Lung microvascular endothelial cell (primary cell): ENCODE results near the gene CMPK1. TPM values are rescaled to one million over a fixed set of nuclear protein-coding genes. Genes with fewer than 3 reads are reported as not detected.

Experiments
- DNase-seq, 2 donors: peaks; one replicate each; pipeline versions ENCODE4 v3.0.0 to v3.0.0-alpha.2; 2010; ENCODE audit warnings: low read depth in 2 of 2
- total RNA-seq: library from RNA; depleted of rRNA; stranded (reverse); fragments of >200 nt; gene quantifications from 2 replicates; pipeline ENCODE4 v1.2.1, GENCODE V29; 2014

CMPK1 gene
- total RNA-seq, 1 donor from 2014 or later = 80.2 TPM

DNA sequence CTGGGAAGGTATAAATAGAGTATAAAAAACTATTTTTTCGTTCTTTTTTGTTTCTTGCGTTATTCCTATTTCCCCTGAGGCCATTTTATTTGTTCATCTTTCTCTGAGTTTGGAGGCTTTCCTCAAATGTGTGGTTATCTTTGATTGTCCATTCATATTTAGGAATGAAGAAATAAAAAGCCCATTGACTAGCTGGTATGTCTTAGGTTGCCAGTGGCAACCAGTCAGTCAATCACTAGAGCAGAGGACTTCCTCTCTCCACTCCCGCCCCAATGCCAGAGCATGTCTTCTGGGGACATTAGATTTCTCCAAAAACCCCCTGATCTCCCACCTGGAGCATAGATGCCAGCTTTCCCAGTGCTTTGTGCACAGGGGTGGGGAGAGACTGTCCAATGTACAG lies 61.8 kb downstream of the CMPK1 start:
- DNase-seq = no peak

DNA sequence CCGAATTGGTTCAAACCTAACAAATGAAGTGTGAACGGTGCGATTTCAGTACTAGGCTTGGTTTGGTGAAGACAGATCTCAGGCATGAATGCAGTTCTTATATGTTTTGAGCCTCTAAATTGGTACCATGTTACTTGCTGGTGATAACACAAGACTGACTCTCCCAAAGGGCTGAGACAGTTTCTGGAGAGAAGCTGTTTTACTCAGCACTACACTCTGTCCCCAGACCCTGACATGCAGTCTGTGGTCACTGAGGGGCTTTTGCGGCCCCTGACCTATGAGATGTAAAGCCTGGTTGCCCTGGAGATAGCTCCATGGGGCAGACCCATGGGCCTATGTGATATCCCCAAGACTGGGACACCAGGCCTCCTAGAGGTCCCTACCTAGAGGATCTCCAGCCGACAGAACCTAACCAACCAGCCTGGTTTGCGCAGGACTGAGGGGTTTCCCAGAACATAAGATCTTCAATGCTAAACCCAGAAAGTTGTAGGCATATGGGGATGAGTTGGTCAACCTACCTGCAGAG lies 63.1 kb downstream of the CMPK1 start:
- DNase-seq = no peak

DNA sequence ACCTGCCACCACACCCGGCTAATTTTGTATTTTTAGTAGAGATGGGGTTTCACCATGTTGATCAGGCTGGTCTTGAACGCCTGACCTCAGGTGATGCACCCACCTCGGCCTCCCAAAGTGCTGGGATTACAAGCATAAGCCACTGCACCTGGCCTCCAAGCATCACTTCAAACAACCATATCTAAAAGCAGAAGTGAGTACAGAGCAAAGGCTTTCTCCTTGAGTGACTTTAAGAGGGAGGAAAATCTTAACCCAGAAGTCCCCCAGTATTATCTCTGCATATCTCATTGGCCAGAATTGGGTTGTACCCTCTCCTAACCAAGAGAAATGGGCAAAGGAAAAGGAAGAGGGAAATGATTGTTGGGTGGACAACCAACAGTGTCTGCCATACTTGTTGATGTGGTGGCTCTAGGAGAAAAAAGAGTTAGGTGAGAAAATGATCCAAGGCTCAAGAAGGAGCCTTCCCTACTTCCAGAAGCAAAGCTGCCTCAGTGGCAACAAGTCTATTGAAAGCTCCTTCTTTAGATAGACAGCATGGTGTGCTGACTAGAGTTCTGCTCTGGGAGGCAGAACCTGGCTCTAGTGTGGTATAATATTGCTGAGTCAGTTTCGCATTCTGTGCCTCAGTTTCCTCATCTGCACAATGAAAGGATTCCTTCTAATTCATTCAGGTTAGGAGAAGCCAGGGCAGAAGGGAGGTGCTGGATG lies 65.7 kb downstream of the CMPK1 start:
- DNase-seq = no peak

DNA sequence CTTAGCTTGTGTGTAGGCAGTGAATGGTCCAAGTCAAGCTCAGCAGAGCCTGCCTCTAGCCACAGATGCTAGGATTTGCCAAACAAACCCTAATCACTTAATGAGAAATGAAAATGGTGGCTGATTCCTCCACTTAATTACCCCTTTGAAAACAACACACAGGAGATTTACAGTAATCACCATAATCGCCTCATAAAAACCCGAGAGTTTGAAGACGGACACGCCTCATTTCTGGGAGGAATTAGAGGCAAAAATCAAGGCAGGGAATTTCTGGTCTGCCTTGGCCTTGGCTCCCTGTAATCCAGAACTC lies 66.2 kb downstream of the CMPK1 start:
- DNase-seq = no peak

DNA sequence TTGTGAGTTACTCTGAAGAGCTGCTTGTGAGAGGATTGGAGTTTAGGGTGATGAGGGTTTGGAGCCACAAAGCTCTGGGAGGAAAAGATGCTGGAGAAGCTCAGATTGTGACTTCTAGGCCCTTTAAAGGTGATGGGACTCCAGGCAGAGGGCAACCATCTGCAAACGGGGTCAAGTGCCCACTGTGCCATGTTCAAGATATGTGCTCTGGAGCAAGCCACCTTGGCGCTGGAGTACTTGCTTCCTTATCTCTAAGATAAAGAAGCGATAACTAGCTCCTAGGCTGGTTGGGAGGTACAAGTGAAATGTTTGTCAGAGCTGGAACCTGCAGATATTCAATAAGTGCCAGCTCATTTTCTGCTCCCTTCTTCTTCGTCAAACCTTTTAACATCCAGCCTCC lies 68.2 kb downstream of the CMPK1 start:
- DNase-seq = no peak

DNA sequence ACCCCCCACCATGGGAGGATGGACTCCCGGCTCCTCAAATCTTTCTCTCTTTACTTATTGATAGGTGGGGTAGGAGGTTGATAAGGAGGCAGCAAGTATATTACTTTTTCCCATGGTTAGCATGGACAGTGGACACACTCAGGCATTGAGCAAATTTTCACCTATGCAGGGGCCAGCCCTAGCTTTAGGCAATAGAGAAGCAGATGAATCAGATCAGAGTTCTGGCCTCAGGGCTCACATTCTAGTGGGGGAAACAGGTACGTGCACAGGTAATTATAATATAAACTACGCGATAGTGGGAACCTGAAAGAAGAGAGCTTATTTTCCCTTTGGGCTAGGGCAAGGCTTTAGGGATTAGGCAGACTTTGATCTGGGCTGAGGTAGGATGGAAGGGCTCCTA lies 69.0 kb downstream of the CMPK1 start:
- DNase-seq = no peak

DNA sequence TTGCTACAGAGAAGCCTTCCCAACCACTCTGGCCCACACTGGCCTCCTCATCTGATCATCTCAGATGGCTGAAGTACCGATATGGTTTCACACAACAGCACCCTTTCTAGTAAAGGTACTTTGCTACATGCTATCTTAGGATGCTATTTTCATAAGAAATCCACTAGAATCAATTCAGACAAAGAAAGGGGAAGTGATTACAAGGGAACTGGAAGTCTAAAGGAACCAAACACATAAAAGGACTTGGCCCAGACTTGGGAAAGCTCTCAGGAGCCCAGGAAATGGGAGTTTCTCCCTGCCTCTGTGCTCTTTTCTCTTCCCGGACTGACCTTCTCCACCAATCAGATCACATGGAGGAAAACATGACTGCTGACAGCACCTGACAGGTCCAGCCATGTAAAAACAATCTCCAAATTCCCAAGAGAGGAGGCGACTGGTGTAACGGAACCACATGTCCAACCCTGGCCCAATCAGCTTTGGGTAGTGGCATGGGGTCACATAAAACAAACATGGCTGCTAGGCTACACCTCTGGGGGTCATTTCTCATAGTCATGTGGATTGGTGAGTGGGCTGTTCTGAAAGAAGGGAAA lies 69.8 kb downstream of the CMPK1 start:
- DNase-seq = no peak

DNA sequence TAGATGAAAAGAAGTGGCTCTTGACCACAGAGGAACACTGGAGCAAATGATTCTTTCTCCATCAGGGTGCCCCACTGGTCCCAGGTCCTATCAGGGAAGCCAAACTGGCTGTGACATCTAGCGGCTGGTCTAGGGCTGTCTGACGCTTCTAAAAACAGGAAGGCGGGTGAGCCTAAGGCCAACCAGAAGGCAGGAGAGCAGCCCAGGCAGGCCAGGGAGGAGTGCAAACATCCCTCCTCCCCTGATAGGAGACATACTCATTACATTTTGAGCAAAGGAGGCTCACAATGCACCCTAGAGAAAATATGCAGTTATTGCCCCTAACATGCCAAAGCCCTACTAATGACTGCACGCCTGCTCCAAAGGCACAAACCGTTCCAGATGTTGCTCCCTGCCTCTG lies 72.1 kb downstream of the CMPK1 start:
- DNase-seq = no peak

DNA sequence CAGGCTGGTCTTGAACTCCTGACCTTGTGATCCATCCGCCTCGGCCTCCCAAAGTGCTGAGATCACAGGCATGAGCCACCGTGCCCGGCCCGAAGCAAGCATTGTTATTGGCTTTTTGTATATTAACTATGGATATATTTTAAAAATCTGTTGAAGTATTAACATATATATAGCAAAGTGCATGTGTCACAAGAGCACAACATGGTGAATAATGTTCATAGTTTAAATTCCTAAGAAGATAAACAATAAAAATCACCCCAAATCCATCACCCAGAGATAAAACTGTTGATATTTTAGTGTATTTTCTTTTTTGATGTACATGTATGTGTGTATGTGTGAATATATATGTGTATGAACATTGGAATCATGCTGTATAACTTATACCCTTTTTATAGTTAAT lies 73.4 kb downstream of the CMPK1 start:
- no peak for DNase-seq

DNA sequence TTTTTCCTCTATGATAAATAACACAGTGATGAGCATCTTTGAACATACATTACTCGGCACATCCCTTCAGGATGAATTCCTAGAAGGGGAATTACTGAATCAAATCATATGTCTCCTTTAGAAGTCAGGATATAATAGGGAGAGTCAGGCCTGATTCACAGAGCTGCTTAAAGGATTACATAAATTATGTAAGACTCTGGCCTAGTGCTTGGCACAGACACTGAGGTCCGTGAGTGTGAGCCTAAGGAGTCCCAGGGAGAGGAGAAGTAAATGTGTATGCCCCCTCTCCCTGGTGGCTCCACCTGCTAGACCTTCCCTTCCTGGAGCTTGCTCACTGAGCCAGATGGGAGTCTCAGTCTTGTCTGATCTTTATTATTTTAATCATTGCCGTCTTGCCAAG lies 73.9 kb downstream of the CMPK1 start:
- no peak for DNase-seq

DNA sequence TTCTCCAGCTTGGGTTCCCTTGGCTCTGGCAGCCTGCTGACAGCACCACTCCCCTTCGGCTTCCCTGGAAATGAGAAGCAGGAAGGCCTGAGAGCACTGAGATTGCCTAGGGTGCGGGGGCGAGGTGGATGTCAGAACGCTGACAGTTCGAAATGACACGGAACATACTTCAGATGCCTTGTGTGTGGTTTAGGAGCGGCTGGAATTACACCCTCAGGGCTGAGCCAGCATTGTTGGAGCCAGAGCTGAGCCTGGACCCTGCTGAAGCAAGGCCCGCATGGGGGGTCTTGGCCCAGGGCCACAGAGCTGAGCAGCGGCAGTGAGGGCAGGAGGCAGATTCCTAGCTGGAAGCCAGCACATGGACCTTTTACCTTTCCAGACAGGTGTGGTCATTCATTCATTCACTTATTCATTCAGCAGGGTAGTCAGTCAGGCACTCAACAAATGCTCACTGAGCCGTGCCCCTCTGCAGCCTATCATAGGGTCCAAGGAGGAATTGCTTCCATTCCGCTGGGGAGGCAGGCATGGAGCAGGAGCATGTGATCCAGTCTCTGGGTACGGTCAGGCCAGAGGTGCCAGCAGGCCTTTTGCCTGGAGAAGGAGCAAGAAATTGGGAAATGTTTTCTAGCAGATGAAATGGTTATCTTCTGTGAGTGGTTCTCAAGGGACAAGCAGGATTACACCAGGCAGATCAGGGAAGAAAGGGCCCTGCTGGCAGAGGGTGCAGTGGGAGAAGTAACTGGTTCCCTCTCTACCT lies 75.9 kb downstream of the CMPK1 start:
- no peak for DNase-seq

DNA sequence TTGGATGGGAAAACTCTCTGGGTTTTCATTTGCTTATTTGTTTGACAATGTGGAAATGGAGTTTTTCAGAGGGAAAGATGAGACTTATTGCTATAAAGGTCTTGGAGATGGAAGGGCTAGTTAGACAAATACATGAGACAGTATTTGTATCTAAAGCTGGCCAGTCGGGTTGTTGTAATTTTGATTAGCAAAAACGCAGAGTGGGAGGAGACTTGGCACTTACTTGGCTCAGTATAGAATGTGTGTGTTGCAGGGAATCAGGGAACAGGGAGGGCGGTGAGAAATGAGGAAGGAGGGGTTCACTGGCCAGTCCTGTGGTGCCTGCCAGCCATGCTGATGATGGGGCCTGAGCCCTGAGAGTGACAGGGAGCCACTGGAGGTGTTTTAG lies 76.5 kb downstream of the CMPK1 start:
- no peak for DNase-seq

DNA sequence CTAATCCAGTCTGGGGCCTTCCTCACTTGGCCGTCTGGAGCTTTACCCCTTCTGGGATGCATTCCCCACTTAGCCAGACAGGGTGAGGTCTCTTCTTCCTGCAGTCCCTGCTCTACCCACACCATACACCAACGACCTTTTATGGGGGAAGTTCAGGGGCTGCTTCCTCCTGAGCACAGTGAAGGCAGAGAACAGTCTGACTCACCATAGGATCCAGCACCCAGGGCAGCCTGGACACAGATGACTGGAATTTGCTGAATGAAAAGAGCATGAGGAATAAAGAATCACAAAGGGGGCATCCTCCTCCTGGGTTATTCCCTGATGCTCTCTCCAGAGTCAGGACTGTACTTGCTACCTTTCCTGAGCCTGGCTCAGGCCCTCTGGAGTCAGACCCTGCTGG lies 77.8 kb downstream of the CMPK1 start:
- no peak for DNase-seq

DNA sequence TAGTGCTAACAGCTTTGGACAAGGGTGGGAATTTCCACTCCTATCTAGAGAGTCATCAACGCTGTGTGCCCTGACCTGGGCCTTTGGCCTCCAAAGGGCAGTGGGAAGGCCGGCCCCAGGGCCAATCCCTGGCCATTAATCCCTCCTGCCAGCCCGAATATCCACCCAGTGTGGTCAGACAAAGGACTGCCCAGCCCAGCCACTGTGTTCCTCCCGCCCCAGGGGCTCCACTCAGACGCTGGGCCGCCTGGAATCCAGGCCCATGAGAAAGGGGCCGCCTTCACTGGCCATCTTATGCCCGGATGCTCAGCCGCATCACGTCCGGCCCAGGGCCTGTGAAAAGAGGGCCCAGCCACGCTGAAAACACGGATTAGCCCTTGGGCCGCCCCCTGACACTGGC lies 78.8 kb downstream of the CMPK1 start:
- no peak for DNase-seq

DNA sequence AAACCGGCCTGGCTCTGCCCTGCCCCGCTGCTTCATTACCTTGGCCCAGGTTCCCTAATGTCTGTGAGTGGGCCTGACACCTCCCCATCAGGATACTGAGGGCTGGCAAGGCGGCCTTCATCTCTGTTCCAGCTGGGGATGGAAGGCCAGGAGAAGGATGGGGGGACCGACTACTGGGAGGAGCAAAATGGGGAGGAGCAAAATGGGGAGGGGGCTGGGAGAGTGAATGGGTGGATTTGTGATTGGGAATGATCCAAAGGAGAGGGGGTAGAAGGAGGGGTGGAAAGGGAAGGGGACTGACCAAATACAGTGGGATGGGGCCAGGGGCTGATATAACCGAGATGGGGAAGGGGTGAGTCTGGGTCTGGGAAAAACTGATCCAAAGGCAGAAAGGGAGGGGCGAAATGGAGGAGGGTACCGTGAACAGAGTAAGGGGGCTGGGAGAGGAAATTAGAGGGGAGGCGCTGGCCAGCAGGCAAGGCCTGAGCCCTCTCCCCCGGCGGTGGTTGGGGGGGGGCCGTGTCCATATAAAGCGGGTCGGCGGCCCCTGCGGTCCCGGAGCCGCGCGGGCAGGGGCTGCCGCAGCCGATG lies 82.2 kb downstream of the CMPK1 start, which contains the start of gene FOXE3:
FOXE3 (plus strand) TSS at position 558 of the 591 bp plus-strand sequence; CDS start at position 589, 31 bp downstream.
- DNase-seq = no peak

DNA sequence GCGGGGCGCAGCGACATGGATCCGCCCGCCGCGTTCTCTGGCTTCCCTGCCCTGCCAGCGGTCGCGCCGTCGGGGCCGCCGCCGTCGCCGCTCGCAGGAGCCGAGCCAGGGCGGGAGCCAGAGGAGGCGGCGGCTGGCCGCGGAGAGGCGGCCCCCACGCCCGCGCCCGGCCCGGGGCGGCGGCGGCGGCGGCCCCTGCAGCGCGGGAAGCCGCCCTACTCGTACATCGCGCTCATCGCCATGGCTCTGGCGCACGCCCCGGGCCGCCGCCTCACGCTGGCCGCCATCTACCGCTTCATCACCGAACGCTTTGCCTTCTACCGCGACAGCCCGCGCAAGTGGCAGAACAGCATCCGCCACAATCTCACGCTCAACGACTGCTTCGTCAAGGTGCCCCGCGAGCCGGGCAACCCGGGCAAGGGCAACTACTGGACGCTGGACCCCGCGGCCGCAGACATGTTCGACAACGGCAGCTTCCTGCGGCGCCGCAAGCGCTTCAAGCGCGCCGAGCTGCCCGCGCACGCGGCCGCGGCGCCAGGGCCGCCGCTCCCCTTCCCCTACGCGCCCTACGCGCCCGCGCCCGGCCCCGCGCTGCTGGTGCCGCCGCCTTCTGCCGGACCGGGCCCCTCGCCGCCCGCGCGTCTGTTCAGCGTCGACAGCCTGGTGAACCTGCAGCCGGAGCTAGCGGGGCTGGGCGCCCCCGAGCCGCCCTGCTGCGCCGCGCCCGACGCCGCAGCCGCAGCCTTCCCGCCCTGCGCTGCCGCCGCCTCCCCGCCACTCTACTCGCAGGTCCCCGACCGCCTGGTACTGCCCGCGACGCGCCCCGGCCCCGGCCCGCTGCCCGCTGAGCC lies 83.0 kb downstream of the CMPK1 start:
- peak; percentile 11 to 25 for DNase-seq

DNA sequence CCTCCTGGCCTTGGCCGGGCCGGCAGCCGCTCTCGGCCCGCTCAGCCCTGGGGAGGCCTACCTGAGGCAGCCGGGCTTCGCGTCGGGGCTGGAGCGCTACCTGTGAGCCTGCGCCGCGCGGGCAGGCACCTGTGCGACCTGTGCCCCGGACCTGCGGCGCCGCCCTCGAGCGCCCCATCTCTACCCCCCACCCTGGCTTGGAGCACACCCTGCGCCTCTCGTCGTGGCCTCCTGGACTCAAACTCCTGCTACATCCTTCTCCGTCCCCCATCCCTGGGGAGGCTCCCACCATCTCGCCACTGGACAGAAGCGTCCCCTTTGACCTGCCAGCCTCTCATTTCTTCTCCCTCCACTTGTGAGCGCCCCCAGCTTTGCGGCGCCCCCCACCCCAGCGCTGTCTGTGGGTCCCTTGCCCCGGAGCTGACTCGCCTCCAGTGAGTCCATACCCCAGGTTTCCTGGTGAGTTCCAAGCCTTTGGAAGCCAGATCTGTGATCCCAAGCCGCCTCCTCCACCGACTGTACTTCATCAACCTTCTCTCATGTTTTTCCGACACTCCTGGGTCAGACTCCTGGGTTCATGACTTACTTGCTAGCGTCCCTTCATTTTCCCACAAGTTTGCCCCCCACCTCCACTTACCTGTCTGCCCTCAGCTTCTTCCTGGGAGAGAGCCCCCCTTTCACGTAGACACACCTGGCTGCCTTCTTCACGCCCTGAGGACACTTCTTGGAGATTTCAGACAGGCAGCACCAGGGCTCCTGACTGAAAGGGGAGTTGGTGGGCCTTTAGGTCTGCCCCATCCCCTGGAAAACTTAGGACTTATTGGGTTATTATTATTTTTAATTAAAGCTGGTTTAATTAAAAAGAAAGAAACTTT lies 83.8 kb downstream of the CMPK1 start:
- no peak for DNase-seq

DNA sequence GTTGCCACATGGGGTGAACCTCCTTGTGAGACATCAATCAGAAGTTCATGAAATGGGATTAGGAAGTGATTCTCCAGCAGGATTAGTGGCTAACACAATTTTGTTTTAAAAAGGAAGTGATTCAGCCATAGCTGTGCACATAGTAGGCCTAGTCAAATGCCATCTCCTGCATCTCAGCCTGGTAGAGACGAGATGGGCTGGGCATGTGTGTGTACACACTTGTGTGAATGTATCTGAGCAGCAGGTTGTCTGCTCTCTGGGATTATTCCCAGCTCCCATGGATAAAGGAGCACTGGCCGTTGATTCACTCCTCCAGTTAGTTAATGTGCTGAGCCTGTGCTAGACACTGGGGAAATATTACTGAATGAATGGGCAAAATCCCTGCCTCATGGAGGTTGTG lies 84.5 kb downstream of the CMPK1 start:
- no peak for DNase-seq

DNA sequence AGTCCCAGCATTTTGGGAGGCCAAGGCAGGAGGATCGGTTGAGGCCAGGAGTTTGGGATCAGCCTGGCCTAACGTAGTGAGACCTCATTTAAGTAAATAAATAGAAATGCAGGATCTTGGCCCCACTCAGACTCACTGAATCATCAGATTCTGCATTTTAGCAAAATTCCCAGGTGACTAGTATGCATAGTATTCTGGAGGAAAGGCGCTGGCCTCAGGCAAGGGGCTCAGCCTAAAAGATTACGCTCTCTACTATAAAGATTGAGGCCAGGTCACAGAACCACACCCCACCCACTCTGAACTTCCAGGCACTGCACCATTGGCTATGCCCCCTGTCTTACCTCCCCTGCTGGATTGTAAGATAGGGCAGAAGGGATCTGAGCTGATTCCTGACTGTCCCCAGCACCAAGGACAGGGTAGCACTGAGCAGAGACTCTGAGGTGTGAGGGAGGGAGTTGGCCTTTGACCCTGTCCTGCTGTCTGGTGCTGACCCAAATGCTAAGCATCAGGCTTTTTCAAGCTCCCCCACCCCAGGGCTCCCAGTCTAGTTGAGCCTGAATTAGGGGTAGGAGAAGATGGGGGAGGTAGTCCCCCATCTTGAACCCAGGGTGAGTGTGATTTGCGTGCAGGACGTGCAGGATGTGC lies 85.2 kb downstream of the CMPK1 start:
- DNase-seq = no peak

DNA sequence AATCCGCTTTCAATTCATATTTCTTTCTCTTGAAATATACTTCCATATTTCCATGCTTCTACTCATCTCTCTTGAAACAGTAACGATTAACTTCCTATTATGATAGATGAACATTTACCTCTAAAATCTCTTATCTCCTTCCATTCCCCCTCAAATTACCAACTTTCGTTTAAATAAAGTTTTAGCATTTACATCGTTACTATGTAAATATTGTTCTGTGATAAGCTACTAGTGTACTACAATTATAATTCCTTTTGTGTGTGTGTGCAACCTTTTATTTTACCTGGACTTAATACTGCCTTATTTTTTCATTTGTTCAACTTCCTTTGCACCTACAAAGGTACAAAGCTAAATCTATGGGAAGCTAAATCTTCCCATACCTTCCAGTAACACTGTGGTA lies 87.0 kb downstream of the CMPK1 start:
- DNase-seq = no peak
